Measurements from ENCODE around the gene COL27A1. TPM values are rescaled to one million over a fixed set of nuclear protein-coding genes. Genes with fewer than 3 reads are reported as not detected.

The COL27A1 gene
- total RNA-seq, 2 donors from 2014 or later = 2.7 to 3.7 TPM

DNA sequence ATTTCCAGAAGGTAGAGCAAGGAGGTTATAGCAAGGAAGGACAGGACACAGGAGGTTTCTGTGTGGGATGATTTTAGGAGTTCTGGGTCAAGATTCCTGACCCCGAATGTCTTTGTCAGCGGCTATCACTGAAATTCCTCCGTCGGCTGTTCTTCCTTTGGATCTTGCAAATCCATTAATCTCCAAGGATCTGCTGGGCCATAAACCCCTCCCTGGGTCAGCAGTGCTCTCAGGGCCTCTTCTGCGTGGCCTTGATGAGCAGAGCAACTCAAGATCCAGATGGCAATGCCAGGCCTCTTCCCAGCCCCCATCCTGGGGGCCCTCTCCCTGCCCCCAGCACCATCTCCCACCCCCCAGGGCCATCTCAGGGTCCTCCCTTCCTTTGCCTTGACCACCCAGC lies 16.3 kb upstream of the COL27A1 start:
- ATAC-seq (no peak), DNase-seq (no peak)
- intact Hi-C loops (cut with DNase I, micrococcal nuclease) = no loop called here

DNA sequence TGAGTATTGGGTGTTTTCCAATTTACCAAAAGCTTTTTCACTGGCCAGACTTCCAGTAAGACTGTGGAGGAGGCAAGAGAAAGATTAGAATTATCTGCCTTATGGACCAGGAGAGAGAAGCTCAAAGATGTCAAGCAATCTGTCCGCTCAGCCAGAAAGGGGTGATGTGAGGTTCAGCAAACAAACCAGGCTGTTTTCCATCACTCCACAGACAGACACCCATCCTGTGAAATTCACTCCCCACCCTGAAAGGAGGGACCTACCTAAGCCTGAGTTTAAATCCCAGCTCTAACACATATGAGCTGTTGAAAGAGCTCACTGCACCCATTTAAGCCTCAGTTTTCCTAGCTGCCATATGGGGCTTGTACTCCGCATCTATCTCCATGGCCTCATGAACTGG lies 14.9 kb upstream of the COL27A1 start:
- intact Hi-C loops (cut with DNase I, micrococcal nuclease) = no loop called here
- no peak for ATAC-seq

GRCh38 chr9:114140850-114141249 lies 14.5 kb upstream of the COL27A1 start:
- ATAC-seq = no peak
- intact Hi-C loops (cut with DNase I, micrococcal nuclease) = no loop called here
- DNase-seq = no peak

More for the DNA sequence above, 14.9 kb upstream of the COL27A1 start:
- no peak for DNase-seq

GRCh38 chr9:114141553-114142402 lies 13.6 kb upstream of the COL27A1 start:
- intact Hi-C loops (cut with DNase I, micrococcal nuclease) = no loop called here
- no peak for ATAC-seq
- no peak for DNase-seq

- intact Hi-C loops (cut with DNase I, micrococcal nuclease) = no loop called here
- DNase-seq (no peak), ATAC-seq (no peak)
Observed at GRCh38 chr9:114143234-114143633, 12.1 kb upstream of the COL27A1 start.

DNA sequence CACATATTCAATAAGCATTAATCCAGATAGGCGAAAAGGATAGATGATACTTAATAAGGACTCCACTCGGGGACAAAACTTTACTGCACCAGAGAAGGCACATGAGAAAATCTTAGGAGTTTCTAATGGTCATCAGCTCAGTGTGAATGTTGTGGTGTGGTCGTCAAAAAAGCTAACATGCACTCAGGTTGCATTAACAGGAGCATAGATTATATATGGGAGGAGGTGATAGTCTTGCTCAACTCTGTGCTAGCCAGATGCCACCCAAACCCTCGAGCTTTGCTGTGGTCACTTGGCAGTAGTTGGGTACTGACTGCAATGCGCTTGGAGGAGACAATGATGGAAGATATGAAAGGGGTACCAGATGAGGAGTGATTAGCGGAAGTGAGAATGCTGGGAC lies 8.6 kb upstream of the COL27A1 start:
- no peak for ATAC-seq
- intact Hi-C loops (cut with DNase I, micrococcal nuclease) = no loop called here
- no peak for DNase-seq

DNA sequence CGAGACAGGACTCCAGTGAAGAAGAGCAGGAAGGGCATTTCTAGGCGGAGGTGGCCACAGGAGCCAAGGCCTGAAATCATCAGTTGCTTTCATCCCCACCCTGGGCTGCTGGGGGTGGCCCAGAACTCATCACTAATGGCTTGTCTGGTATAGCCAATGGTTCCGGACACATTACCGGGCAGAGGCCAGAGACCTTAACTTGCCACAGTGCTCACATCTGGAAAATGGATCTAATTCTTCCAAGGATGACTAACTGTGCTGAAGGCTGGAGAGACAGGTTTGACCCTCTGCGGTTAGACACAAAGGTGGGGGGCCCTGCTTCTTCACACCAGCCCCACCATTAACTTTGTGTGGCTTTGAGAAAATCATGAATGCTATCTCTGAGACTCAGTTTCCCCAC lies 6.2 kb upstream of the COL27A1 start:
- intact Hi-C loops (cut with DNase I, micrococcal nuclease) = no loop called here
- DNase-seq = no peak
- no peak for ATAC-seq

GRCh38 chr9:114149765-114150340 lies 5.5 kb upstream of the COL27A1 start:
- no peak for DNase-seq

DNA sequence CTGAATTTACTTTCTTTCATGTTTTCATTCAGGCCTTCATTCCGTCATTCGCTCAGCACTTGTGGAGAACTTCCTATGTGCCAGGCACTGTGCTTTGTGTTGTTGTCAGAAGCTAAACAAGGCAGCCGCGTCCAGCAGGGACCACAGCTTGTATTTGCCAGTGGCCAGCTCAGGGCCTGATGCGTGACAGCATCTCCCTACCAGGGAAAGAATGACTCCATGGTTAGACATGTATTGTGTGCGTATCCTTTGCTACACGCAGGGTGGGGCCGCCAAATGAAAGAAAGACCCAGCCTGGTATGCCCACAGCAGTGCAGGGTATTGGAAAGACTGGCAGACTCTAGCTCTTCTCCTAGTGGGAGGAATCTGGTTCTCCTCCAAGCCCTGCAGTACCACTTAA lies 4.7 kb upstream of the COL27A1 start:
- intact Hi-C loops (cut with DNase I, micrococcal nuclease) = loop anchor here (10.0 kb wide), 2 partner anchors 124 to 134 kb away; no protein-coding TSS in a partner anchor
- ATAC-seq = no peak
- DNase-seq = no peak

More at GRCh38 chr9:114149765-114150340, 5.5 kb upstream of the COL27A1 start:
- ATAC-seq = no peak
- intact Hi-C loops (cut with DNase I, micrococcal nuclease) = loop anchor here (10.0 kb wide), 2 partner anchors 125 to 135 kb away; no protein-coding TSS in a partner anchor

DNA sequence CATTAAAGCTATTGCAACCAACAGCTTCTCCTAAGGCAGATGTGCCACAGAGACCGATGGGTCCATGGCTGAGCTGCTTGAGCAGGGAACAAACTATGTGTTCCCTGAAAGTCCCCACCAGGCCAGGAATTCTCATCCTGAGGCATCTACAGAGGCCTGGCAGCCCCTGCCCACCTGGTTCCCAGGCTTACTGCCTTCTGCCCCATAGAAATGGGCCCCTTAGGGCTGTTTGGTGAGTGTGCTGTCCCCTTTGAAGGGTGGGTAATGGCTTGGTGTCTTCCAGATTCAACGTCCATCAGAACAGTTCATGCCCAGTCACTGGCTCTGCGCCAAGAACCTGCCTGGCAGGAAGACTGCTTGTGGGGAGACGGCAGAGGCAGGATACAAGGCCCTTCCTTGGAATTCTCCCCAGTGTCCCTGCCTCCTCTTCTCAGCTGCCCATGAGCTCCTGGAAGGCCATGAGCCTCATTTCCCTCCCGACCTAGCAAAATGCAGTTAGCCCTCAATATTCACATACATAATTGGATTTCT lies 3.8 kb upstream of the COL27A1 start:
- DNase-seq (no peak), ATAC-seq (no peak)
- intact Hi-C loops (cut with DNase I, micrococcal nuclease) = loop anchor here (10.0 kb wide), 2 partner anchors 123 to 133 kb away; no protein-coding TSS in a partner anchor

DNA sequence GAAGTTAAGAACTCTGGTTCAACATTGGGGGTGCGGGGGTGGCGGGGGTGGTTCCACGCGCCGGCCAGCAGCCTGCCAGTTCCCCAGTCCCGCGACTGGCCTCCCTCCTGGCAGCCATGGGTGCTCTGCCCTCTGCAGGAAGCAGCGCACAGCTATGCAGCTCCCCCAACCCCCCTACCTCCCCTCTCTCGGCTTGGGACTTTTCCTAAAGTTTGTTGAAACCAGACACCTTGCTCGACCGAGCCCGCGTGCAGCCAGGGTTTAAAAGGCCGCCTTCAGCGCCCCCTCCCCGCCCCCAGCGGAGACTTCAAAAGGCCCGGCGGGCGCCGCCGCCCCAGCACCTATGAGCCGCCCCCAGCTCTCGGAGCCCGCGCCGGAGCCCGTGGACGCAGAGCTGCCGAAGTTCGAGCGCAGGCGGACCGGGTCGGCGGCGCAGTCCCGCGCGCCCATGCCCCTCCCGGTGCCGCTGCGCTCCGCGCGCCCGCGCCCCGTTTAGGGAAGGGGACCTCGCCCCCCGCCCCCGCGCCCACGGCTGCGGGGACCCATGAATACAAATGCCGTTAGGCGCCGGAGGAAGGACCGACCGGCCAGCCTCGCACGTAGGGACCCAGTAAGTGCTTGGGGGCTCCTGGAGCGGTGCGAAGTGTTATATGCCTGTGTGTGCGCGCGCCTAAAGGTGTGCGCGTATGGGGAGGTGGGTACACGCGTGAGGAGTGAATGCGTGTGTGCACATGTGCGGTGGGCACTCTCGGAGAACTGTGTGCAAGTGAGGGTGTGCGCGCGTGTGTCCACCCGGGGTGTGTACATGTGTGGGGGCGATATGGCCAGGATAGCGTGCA lies 1.4 kb upstream of the COL27A1 start:
- intact Hi-C loops (cut with DNase I, micrococcal nuclease) = loop anchor here (10.0 kb wide), 2 partner anchors 121 to 131 kb away; no protein-coding TSS in a partner anchor
- ATAC-seq (no peak), DNase-seq (no peak)

DNA sequence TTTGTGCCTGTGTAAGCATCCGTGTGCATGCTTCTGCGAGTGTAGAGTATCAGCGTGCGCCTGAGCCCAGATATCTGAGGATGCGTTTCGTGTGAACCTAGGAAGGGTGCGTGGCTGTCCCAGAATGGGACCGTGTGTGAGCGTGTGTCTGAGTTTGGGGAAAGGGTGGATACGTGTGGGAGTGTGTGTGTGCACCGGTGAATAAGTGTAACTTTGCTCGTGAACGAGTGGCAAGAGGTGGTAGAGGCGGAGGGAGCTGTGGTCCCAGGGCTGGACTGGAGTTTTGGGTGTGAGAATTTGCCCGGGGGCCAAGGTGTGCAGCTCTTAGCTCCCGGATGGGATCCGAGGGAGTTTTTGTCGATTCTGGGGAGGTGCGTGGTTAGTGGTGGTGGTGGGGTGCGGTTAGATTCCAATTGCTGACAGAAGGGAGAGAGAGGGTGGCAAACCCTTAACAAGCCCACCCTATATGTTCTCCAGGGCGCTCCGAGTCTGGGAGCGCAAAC lies 686 bp upstream of the COL27A1 start:
- DNase-seq (no peak), ATAC-seq (peak; percentile 9)
- intact Hi-C loops (cut with DNase I, micrococcal nuclease) = loop anchor here (10.0 kb wide), 2 partner anchors 120 to 130 kb away; no protein-coding TSS in a partner anchor

DNA sequence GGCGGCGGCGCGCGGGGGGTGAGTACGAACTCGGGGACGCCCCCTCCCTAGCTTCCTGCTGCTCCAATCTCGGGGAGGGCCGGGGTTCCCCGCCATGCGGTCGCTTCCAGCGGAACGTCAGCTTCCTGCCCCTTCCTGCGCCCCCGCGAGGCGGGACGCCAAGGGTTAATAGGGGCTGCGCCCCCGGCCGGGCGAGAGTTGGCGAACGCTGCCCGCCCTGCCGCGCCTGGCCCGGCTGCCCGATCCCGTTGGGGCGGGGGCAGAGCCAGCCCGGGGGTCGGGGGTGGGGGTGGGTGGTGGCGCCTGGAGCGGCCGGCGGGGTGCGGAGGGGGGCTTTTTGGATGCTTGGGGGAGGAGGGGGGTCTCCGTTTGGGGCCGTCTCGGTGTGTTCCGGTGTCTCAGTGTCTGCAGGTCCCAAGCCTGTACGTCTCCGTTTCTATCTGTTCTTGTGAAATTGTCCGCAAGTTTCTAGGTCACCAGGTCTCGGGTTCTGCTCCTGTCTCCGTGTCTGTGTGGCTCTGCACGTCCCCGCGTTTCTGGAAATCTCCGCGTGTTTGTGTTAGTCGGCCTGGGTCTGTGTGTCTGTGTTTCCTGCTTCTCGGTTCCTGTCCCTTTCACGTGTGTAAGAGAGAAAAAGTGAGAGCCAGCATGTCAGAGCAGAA lies 789 bp downstream of the COL27A1 start:
- DNase-seq = no peak
- no peak for ATAC-seq

GRCh38 chr9:114156657-114157421 lies 1.5 kb downstream of the COL27A1 start:
- ATAC-seq = peak; percentile 47
- peak; percentile 34 to 51 for DNase-seq
- intact Hi-C loops (cut with DNase I, micrococcal nuclease) = loop anchor here (10.0 kb wide), 2 partner anchors 118 to 128 kb away; no protein-coding TSS in a partner anchor

More for the DNA sequence above, 789 bp downstream of the COL27A1 start:
- intact Hi-C loops (cut with DNase I, micrococcal nuclease) = loop anchor here (10.0 kb wide), 2 partner anchors 119 to 129 kb away; no protein-coding TSS in a partner anchor

- no peak for ATAC-seq
- intact Hi-C loops (cut with DNase I, micrococcal nuclease) = loop anchor here (10.0 kb wide), 2 partner anchors 117 to 127 kb away; no protein-coding TSS in a partner anchor
Observed at GRCh38 chr9:114157516-114158176, 2.3 kb downstream of the COL27A1 start.

GRCh38 chr9:114158482-114159130 lies 3.3 kb downstream of the COL27A1 start:
- ATAC-seq (no peak), DNase-seq (no peak)
- intact Hi-C loops (cut with DNase I, micrococcal nuclease) = loop anchor here (10.0 kb wide), 2 partner anchors 116 to 126 kb away; no protein-coding TSS in a partner anchor

More at GRCh38 chr9:114157516-114158176, 2.3 kb downstream of the COL27A1 start:
- DNase-seq = no peak
